HTR-8/SVneo (cell line): ENCODE results near the gene ECE2.

Experiments
- DNase-seq: peaks from one replicate; pipeline ENCODE4 v3.0.0; 2011; ENCODE audit warnings: low spot score, mixed read lengths; ENCODE audit not compliant: insufficient read length
- FAIRE-seq: peaks from 2 replicates; lab custom pipeline; 2011; peaks lifted over from hg19 to GRCh38; lab: Jason Lieb, UNC

ECE2 gene

DNA sequence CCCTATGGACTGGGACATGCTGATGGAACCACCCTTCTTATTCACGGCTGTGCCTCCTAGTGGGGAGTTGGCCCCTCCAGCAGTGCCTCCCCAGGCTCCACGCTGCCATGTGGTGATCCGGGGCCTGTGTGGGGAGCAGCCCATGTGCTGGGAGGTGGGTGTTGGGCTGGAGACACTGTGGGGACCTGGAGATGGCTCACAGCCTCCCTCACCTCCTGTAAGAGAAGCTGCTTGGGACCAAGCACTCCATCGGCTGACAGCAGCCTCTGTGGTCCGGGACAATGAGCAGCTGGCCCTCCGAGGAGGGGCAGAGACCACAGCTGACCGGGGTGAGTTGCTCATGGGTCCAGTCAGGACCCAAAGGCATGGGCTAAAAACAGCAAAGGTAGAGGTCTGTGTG, 36.1 kb upstream of the ECE2 start:
- DNase-seq (no peak), FAIRE-seq (no peak)

GRCh38 chr3:184240384-184241140, 35.3 kb upstream of the ECE2 start:
- no peak for DNase-seq
- FAIRE-seq: no peak

- DNase-seq: no peak
- FAIRE-seq: no peak
Measured at GRCh38 chr3:184241141-184241446, 34.7 kb upstream of the ECE2 start.

- FAIRE-seq: no peak
Measured at GRCh38 chr3:184241447-184242296, 34.1 kb upstream of the ECE2 start.

DNA sequence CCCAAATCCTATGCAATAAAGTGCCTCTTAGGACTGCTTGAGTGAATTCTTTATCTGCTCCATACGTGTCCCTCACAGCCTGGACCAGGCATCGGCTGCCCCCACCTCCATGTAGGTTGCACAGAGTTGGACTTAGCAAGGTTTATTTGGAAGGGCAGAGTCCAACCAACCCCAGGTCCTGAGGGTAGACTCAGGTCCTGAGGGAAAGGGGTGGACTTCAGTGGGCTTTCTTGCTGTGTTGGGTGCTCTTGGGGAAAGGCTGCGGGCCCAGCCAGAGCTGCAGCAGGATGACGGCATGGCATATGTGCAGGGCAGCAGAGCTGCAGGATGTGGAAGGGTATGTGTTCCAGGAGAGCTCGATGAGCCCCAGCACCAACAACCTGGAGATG, 33.5 kb upstream of the ECE2 start:
- DNase-seq (no peak), FAIRE-seq (no peak)

More at GRCh38 chr3:184241447-184242296, 34.1 kb upstream of the ECE2 start:
- no peak for DNase-seq

DNA sequence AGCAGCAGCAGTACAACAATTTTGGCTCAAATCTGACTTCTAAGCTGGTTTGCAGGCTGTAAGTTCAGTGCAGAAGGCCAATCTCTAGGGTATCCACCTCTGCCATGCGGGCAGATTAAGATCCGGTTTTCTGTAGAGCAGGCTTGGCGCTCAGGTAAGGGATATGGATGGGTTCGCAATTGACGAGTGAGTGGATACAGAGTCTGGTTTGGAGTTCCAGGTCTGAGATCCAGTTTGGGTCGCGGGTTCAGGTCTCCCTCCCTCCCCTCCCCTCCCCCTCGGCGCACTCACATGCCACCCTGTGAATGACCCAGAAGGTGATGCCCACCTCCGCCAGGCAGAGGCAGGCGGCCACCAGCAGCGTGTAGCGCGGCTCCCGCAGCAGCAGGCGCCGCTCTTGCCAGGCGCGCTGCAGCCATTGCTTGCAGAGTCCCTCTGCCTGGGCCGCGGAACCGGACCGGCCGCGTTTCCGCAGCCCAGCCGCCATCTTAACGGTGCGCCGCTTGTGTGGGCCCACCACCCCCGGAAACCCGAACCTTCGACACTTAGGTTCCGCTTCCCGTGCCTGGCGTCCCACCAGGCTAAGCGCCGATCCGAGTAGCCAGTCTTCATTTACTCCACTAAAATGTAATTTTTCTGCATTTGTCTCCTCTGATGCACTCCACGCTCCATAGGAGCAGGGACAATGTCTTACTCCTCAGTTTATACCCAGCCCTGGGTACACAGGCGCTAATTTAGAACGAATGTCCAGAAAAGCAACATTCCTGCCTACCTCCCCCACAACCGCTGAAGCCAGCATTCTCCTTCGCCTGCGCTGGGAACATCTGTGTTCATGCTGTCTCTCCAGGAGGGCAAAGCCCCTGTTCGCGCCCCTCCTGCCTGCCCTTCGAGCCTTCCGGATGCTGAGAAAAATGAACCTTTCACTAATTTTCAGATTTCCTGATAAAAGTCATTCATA, 27.1 kb upstream of the ECE2 start, which contains the start of gene ALG3:
TSS of gene ALG3 (minus strand) at position 509 of the 958 bp plus-strand sequence. CDS start at position 487, 22 bp downstream.
- DNase-seq (peak; percentile 79), FAIRE-seq (peak; percentile 76)

DNA sequence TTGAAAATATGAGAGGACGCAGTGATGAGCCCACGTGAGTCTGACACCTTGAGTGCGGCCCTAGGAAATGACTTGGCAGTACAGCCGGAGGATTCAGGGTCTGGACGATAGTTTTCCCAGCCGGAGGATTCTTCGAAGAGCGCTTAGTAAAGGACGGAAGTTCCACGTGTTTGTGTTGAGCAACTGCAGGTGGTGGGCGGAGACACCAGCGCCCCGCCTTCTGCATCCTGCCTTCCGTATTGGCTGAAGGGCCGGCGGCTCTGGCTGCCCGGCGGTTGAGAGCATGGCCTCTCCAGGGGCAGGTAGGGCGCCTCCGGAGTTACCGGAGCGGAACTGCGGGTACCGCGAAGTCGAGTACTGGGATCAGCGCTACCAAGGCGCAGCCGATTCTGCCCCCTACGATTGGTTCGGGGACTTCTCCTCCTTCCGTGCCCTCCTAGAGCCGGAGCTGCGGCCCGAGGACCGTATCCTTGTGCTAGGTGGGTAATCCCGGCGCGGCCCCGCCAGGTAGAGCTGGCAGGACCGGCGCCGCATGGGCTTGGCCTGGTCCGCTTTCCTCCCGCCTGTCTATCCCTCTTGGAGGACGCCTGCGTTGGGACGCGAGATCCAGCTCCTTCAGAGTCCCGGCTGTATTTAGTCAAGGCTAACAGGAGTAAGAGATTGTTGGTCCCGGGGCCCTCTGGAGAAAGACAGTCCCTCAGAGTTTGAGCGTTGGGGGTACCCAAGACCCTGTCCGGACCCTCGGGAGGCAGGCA, 26.2 kb upstream of the ECE2 start, which contains the start of gene EEF1AKMT4:
TSS of gene EEF1AKMT4 (plus strand) at position 261 of the 755 bp plus-strand sequence. CDS start at position 284, 23 bp downstream.
- FAIRE-seq: peak; percentile 77

DNA sequence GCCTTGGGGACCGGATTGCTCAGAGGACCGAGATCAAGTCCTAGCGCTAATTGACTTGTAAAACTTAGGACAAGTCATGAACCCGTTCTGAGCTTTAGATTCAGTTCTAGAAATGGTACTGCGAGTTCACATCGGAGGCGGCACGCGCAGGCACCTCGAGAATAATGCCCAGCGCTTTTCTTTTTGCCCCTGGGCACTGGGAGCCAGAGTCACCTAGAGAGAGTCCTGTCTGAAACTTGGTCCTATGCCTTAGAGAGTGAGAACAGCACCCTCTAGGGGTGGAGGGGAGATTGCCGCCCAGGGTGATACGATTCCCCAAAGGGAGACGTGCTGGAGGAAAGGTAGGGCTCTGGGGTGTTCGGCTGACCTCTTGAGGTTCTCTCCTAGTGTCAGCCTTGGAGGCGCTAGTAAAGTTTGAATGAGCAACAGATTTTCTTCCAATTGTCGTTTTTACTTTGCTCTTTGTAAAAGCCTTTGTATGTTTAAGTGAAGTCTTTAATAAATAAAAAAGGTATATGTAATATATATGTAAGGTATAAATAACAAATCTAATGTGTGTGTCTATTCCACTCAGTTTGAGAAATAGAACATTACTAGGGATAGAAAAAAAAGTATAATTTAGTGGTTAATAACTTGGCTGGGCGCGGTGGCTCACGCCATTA, 25.5 kb upstream of the ECE2 start:
- DNase-seq (peak; percentile 90), FAIRE-seq (no peak)

More for the DNA sequence above, 26.2 kb upstream of the ECE2 start, which contains the start of gene EEF1AKMT4:
- DNase-seq: peak; percentile 93

- DNase-seq (no peak), FAIRE-seq (no peak)
Measured at GRCh38 chr3:184255291-184256039, 20.4 kb upstream of the ECE2 start.

DNA sequence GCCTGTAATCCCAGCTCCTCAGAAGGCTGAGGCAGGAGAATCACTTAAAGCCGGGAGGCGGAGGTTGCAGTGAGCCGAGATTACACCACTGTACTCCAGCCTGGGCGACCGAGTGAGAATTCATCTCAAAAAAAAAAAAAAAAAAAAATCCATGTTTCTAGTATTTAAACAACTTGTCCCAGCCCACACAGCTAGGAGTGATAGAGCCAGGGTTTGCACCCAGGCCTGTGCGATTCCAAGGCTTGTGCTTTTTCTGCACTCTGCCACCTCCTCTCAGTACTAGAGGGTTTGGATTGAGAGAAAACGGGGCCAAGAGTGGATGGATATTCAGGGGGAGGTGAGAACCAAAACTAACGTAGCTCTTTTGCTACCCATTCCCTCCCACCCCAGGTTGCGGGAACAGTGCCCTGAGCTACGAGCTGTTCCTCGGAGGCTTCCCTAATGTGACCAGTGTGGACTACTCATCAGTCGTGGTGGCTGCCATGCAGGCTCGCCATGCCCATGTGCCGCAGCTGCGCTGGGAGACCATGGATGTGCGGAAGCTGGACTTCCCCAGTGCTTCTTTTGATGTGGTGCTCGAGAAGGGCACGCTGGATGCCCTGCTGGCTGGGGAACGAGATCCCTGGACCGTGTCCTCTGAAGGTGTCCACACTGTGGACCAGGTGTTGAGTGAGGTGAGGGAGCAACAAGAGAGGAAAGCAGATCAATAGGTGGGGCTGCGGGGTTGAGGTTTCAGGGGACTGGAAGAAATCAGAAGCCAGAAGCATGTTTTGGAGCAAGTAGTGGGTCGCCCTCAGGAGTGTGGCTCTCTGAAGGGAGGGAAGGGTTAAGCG, 18.5 kb upstream of the ECE2 start:
- DNase-seq (no peak), FAIRE-seq (no peak)

GRCh38 chr3:184258926-184259325, 16.9 kb upstream of the ECE2 start:
- FAIRE-seq (no peak), DNase-seq (no peak)

GRCh38 chr3:184259396-184259877, 16.4 kb upstream of the ECE2 start:
- FAIRE-seq (no peak), DNase-seq (no peak)

DNA sequence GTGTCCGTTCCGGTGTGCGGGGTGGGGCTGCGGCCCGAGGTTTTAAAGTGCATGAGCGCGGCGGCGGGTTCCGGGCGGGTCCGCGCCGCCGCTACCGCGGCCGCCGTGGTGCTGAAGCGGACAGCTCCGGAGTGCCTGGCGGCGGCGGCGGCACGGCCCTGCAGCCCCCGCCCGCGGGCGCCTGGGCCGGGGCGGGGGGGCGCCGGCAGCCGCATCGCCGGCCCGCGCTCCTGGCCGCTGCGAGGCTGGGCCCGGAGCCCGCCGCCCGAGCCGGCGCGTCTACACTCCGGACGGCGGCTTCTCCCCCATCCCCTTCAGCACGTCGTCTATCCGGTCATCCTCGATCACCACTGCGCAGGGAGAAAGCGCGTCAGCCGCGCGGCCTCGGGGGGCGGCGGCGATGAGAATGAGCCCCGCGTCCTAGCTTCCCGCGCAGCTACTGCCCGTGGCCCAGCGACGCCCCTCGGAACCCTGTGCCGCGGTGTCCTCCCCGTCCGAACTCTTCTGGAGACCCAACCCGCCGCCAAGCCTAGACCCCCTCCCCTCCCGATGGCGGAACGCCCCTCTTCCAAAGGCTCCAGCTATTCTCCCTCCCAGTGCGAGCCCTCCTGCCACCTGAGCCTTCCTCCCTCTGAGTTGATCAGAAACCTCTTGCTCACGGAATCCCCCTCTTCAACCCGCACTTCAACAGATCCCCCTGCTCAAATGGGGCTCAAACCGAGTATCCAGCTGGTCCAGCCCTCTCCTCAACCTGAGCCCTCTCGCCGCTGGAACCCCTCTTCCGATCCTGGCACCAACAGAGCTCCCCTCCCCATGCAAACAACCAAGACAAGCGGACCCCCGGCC, 15.7 kb upstream of the ECE2 start:
- DNase-seq: peak; percentile 37
- peak; percentile 65 for FAIRE-seq

GRCh38 chr3:184260724-184261269, 15.0 kb upstream of the ECE2 start:
- FAIRE-seq: no peak
- no peak for DNase-seq

- peak; percentile 85 for FAIRE-seq
Measured at GRCh38 chr3:184261270-184261853, 14.5 kb upstream of the ECE2 start, which contains the start of gene CAMK2N2. Gene CAMK2N2 (minus strand): TSS chr3:184261553. CDS start chr3:184261285, 268 bp downstream.

More at GRCh38 chr3:184261270-184261853, 14.5 kb upstream of the ECE2 start, which contains the start of gene CAMK2N2:
- peak; percentile 90 for DNase-seq
